Activated CD4-positive, alpha-beta memory T cell treated with anti-CD3 and anti-CD28 coated beads for 36 hours (primary cell): ENCODE measurements around the gene SLC35C1. TPM values are rescaled to one million over a fixed set of nuclear protein-coding genes. Genes with fewer than 3 reads are reported as not detected.

Experiments
- CTCF ChIA-PET: fragments of 350-600 bp; sonication (Branson Sonifier 250); formaldehyde crosslinking; loops from one replicate; lab custom pipeline; 2021; ENCODE audit warnings: antibody characterized with exemption, inconsistent platforms; lab: Charles Lee
- POLR2A ChIA-PET: fragments of 350-600 bp; sonication (Branson Sonifier 250); formaldehyde crosslinking; loops from one replicate; lab custom pipeline; 2021; ENCODE audit warnings: antibody characterized with exemption; lab: Charles Lee
- DNase-seq: peaks from one replicate; pipeline ENCODE4 v3.0.0-alpha.2; 2020
- H3K27ac Mint-ChIP-seq: one replicate; pipeline ENCODE4 v1.8.0; 2021; ENCODE audit warnings: mixed read lengths
- H3K27me3 Mint-ChIP-seq: one replicate; pipeline ENCODE4 v1.8.0; 2021; ENCODE audit warnings: mixed read lengths
- H3K36me3 Mint-ChIP-seq: one replicate; pipeline ENCODE4 v1.8.0; 2021; ENCODE audit warnings: mixed read lengths
- H3K4me1 Mint-ChIP-seq: one replicate; pipeline ENCODE4 v1.8.0; 2021; ENCODE audit warnings: low read depth, mixed read lengths
- H3K4me3 Mint-ChIP-seq: one replicate; pipeline ENCODE4 v1.8.0; 2021; ENCODE audit warnings: mild to moderate bottlenecking, mixed read lengths
- H3K9me3 Mint-ChIP-seq: one replicate; pipeline ENCODE4 v1.8.0; 2021; ENCODE audit warnings: mixed read lengths
- intact Hi-C: fragments of 100-400 bp; cut with micrococcal nuclease; formaldehyde crosslinking; loops from one replicate; pipeline ENCODE4 v1.15.1; 2023
- total RNA-seq, 2 experiments: library from RNA; stranded (reverse); gene quantifications; one replicate each; pipeline ENCODE4 v1.2.3, GENCODE V29; 2021

The SLC35C1 gene
- total RNA-seq, 2 experiments from 2014 or later, result 10.7 to 11.4 TPM

DNA sequence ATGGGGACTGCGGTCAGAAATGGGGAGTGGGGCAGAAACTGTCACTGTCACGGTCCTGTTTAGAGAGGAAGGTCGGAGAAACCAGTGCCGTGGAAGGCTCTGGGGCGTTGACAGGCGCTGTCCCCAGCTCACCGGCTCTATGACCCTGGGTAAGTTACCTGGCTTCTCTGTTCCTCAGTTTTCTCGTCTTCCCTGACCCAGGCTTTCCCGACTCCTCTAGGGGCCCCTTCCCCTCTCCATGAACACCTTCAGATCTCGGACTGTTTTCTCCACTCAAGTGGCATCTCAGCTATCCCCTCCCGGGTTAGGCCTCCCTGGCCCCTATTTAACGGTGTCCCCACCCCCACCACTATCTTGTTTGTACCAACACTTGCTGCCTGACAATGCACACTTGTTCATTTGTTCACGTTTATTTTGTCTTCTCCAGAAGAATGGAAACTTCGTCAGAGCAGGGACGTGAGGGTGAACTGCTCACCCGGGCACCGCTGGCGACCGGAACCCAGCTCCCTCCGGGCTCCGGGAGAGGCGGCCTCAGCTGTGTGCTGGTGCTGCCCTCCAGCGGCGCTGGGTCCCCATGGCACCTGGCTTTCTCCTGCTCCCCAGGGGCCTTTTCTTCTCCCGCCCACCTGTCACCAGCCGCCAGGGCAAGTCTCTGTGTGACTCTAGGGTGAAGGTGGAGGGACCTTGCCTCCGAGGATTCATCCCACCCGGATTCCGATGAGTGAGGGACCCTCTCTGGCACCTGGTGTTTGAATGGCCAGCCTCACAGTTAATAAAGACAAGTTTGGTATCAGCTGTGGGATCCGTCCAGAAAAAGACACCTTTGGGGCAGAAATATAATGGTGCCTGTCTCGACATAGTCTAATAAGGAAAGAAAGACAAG, 33.1 kb upstream of the SLC35C1 start:
- peak; percentile 92 for DNase-seq
- Mint-ChIP-seq H3K4me3 (peak overlapping the region; percentile 86), H3K4me1 (peaks cover 24% of the 10 kb centered on the region), H3K27me3 (no peaks in the 10 kb centered on the region), H3K27ac (peak overlapping the region; percentile 35), H3K9me3 (no peaks in the 10 kb centered on the region), H3K36me3 (no peaks in the 10 kb centered on the region)
- ChIA-PET CTCF (interaction anchor here (0.6 to 5.2 kb wide), 87 partner anchors 9 to 669 kb away, joined by 3 to 78 read pairs (median 4); partner anchors contain the start of genes CHST1, CRY2 and SLC35C1), POLR2A (no interaction called here)
- intact Hi-C loops, result loop anchor here (1.0 to 10.0 kb wide), 8 partner anchors 33 to 837 kb away; partner anchors contain the start of gene SLC35C1

DNA sequence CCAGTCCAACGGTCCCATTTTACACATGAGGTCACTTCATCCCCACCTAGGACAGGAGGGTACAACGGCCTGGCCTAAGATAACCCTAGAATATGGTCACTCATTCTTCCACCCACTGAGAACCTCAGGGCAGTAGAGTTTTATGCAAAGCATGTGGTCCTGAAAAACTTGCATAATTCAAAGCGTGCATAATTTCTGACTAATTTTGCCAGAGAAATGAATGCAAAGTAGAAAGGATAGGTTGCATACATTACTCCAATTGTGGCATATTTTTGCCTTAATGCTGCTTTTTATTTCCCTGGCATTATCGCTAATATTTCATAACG, 32.5 kb upstream of the SLC35C1 start:
- intact Hi-C loops, result loop anchor here (1.0 to 10.0 kb wide), 5 partner anchors 33 to 838 kb away; partner anchors contain the start of gene SLC35C1
- Mint-ChIP-seq H3K27me3 (no peaks in the 10 kb centered on the region), H3K36me3 (no peaks in the 10 kb centered on the region), H3K27ac (no peak overlapping the region), H3K4me1 (peaks cover 24% of the 10 kb centered on the region), H3K9me3 (no peaks in the 10 kb centered on the region), H3K4me3 (no peak overlapping the region)
- POLR2A ChIA-PET, result no interaction called here
- CTCF ChIA-PET, result interaction anchor here (1.0 to 5.2 kb wide), 46 partner anchors 9 to 670 kb away, joined by 3 to 78 read pairs (median 6); partner anchors contain the start of genes CHST1, CRY2 and SLC35C1
- no peak for DNase-seq

DNA sequence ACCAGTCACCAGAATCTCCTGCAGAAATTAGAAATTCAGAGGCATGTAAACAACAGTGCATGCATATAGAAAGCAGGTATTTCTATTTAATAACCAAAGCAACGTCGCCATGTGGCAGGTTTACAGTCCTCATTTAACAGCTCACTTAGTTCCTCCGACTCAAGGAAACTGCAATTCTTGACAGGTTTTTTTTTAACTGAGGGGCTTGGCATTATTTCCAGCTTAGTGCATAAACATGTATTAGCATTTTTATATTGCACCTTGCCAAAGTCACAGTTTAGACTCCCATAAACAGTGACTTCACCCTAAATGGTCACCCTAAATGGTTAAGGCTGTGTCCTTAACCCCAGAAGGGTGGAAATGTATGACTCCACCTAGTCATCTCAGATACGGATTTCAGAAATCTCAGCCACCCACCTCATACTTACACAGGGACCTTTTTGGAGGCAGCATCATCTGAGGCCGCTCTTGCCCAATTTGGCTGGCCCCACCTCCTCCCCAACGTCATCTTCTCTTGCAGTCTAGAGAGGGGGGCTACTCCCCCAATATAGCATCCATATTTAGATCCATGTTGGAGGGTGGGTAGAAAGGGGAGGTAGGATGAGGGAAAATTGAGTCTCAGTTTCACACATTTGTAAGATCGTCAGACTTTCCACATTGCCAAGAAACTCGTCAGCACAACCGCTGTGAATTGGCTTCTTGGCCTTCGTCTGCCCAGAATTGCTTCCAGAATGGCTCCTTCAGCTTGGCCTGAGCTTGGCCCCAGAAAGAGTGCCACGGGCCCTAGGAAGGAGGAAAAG, 31.8 kb upstream of the SLC35C1 start:
- Mint-ChIP-seq H3K27ac (no peak overlapping the region), H3K4me3 (no peak overlapping the region), H3K9me3 (no peaks in the 10 kb centered on the region), H3K4me1 (peaks cover 24% of the 10 kb centered on the region), H3K27me3 (no peaks in the 10 kb centered on the region), H3K36me3 (no peaks in the 10 kb centered on the region)
- intact Hi-C loops, result loop anchor here (1.0 to 10.0 kb wide), 5 partner anchors 32 to 838 kb away; partner anchors contain the start of gene SLC35C1
- DNase-seq, result no peak
- ChIA-PET POLR2A (no interaction called here), CTCF (interaction anchor here (2.7 to 3.3 kb wide), 3 partner anchors 70 to 433 kb away, joined by 25 to 40 read pairs (median 35); no protein-coding TSS in a partner anchor)

DNA sequence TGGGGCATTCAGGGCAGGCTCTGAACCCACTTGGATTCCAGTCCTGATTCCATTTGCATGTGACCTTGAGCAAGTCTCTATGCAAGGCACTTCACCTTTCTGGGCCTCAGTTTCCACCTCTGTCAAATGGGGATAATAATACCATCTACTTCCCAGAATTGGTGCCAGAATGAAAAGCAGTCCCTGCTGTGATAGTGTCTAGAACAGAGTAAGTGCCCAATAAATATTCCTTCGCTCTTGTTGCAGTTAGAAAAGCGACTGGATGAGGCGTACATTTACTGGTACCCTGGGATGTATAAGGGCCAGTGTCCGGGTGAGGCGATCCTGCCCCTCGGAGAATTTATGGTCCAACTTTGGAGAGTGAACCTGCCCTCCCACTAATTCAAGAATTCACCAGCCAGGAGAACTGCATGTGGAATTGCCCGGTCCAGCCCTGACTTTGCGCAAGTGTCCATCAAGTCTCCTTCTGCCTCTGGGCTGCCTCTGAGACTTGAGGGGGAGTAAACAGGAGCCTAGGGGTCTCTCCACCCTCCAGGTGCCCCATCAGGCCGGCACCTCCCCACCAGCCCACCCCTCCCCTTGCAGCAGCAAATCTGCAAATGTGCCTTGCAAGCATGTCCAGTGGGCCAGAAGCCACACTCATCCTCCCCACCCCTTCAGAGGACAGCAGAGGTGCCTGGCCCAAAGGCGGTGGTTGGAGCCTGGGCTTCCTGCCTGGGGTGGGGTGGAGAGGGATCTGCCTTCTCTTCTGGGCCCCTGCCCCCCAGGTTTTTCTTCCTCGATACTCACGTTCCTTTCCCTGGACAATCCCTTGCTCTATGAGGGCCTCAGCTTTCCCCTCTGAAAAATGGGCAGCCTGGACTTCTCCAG, 30.9 kb upstream of the SLC35C1 start:
- Mint-ChIP-seq H3K27me3 (no peaks in the 10 kb centered on the region), H3K9me3 (no peaks in the 10 kb centered on the region), H3K4me1 (peaks cover 24% of the 10 kb centered on the region), H3K27ac (no peak overlapping the region), H3K4me3 (no peak overlapping the region), H3K36me3 (no peaks in the 10 kb centered on the region)
- intact Hi-C loops, result loop anchor here (2.0 to 10.0 kb wide), 4 partner anchors 37 to 839 kb away; no protein-coding TSS in a partner anchor
- DNase-seq, result no peak
- ChIA-PET CTCF (no interaction called here), POLR2A (no interaction called here)

DNA sequence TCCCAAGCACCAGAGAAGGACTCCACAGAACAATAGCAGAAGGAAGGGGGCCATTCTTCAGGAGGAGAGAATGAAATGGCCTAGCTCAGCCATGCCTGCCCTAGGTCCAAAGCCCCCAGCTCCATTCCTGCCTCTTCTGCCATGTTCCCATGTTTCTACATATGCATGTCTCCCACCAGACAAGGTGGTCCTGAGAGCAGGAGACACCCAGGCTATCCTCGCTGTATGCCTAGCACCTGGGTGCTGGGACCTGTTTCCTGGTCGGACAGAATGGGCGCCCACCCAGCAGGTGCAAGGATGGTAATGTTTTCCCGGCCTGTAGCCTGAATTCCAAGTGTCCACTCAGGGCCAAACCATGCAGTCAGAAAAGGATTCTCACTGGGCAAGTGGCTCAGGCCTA, 30.2 kb upstream of the SLC35C1 start:
- H3K4me3 Mint-ChIP-seq, result no peak overlapping the region
- no peaks in the 10 kb centered on the region for H3K27me3 Mint-ChIP-seq
- ChIA-PET POLR2A (no interaction called here), CTCF (no interaction called here)
- no peaks in the 10 kb centered on the region for H3K9me3 Mint-ChIP-seq
- intact Hi-C loops, result loop anchor here (5.0 to 10.0 kb wide), 3 partner anchors 117 to 840 kb away; no protein-coding TSS in a partner anchor
- H3K4me1 Mint-ChIP-seq, result peaks cover 24% of the 10 kb centered on the region
- no peak for DNase-seq
- no peak overlapping the region for H3K27ac Mint-ChIP-seq
- H3K36me3 Mint-ChIP-seq, result no peaks in the 10 kb centered on the region

DNA sequence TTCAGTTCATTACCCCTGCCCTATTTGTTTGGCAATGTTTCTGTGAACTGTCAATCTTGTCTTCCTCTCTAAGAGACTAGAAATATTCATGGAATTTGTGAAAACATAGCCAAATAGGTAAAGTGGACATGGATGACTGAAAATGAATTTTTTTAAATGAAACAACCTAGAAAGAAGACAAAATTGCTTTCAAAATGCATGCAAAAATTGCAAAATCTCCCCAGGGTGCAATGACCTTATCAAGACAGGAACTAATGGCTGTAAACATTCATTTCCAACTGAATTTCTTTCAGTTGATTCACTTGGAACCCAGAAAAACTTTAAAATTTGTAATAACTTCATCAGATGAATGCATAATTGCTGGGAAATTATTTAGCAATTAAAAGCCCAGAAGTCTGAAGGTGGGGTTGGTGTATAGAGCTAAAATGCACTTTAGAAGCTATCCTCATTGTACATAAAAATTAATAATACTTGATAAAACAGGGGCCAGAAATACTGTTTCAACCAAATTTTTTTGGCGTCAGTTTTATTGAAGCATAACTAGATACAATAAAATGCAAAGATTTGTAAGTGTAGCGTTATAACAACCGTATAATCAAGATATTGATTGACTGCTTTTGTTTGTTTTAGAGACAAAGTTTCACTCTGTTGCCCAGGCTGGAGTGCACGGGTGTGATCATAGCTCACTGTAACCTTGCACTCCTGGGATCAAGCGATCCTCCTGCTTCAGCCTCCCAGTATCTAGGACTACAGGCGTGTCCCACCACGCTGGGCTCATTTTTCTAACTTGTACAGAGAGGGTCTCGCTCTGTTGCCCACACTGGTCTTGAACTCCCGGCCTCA, 27.6 kb upstream of the SLC35C1 start:
- Mint-ChIP-seq H3K27ac (no peak overlapping the region), H3K27me3 (peaks cover 5% of the 10 kb centered on the region), H3K4me3 (no peak overlapping the region), H3K9me3 (no peaks in the 10 kb centered on the region), H3K4me1 (peaks cover 11% of the 10 kb centered on the region), H3K36me3 (no peaks in the 10 kb centered on the region)
- DNase-seq, result no peak
- POLR2A ChIA-PET, result no interaction called here
- CTCF ChIA-PET, result no interaction called here
- intact Hi-C loops, result loop anchor here (10.0 kb wide), 1 partner anchor 843 kb away; no protein-coding TSS in a partner anchor

DNA sequence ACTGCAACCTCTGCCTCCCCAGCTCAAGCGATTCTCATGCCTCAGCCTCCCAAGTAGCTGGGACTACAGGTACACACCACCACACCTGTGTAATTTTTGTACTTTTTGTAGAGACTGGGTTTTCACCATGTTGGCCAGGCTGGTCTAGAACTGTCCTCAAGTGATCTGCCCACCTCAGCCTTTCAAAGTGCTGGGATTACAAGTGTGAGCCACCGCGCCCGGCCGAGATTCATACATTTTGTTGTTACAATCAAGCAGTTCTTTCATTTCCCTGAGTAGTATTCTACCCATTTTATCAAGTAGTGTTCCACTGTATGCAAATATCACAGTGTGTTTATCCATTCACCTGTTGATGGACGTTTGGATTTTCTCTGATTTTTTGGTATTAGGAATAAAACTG, 26.6 kb upstream of the SLC35C1 start:
- H3K27ac Mint-ChIP-seq, result no peak overlapping the region
- H3K4me1 Mint-ChIP-seq, result peaks cover 1% of the 10 kb centered on the region
- intact Hi-C loops, result loop anchor here (10.0 kb wide), 1 partner anchor 844 kb away; no protein-coding TSS in a partner anchor
- no peaks in the 10 kb centered on the region for H3K9me3 Mint-ChIP-seq
- DNase-seq, result no peak
- H3K27me3 Mint-ChIP-seq, result peaks cover 5% of the 10 kb centered on the region
- H3K4me3 Mint-ChIP-seq, result no peak overlapping the region
- ChIA-PET CTCF (no interaction called here), POLR2A (no interaction called here)
- no peaks in the 10 kb centered on the region for H3K36me3 Mint-ChIP-seq

DNA sequence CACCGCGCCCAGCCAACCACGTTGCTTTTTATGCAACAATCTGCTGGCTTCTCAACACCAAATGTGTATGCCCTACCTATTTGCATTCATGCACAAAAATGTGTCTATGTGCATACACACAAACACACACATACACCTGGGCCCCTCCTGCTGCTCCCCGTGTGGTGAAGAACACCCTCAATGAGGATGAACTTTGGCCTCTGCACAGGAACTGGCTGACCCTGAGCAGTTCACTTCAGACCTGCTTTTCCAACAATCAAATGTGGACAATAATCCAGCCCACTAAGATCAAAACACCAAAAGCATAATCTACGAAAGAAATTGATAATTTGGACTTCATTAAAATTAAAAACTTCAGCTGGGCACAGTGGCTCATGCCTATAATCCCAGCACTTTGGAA, 25.3 kb upstream of the SLC35C1 start:
- Mint-ChIP-seq H3K27ac (no peak overlapping the region), H3K27me3 (peaks cover 5% of the 10 kb centered on the region), H3K9me3 (no peaks in the 10 kb centered on the region), H3K4me3 (no peak overlapping the region), H3K4me1 (no peaks in the 10 kb centered on the region), H3K36me3 (no peaks in the 10 kb centered on the region)
- DNase-seq, result no peak
- ChIA-PET POLR2A (no interaction called here), CTCF (interaction anchor here (3.5 kb wide), 1 partner anchor 8 kb away, joined by 18 read pairs; no protein-coding TSS in a partner anchor)
- intact Hi-C loops, result loop anchor here (10.0 kb wide), 1 partner anchor 845 kb away; no protein-coding TSS in a partner anchor

DNA sequence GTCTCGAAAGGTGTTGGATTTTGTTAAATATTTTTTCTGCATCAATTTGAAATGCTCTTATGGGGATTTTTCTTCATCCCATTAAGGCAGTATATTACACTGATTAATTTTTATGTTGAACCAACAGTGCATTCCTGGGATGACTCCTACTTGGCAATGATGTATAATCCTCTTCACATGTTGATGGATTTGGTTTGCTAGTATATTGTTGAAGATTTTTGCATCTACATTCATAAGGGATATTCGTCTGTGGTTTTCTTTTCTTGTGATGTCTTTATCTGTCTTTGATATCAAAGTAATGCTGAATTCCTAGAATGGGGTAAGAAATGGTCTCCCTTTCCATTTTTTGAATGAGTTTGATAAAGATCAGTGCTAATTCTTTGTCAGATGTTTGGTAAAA, 18.7 kb upstream of the SLC35C1 start:
- CTCF ChIA-PET, result interaction anchor here (0.9 kb wide), 1 partner anchor 15 kb away, joined by 7 read pairs; no protein-coding TSS in a partner anchor
- DNase-seq, result no peak
- intact Hi-C loops, result no loop called here
- peaks cover 3% of the 10 kb centered on the region for H3K4me1 Mint-ChIP-seq
- peaks cover 7% of the 10 kb centered on the region for H3K27me3 Mint-ChIP-seq
- H3K9me3 Mint-ChIP-seq, result peaks cover 2% of the 10 kb centered on the region
- peaks cover 2% of the 10 kb centered on the region for H3K36me3 Mint-ChIP-seq
- H3K27ac Mint-ChIP-seq, result no peak overlapping the region
- POLR2A ChIA-PET, result no interaction called here
- H3K4me3 Mint-ChIP-seq, result no peak overlapping the region

DNA sequence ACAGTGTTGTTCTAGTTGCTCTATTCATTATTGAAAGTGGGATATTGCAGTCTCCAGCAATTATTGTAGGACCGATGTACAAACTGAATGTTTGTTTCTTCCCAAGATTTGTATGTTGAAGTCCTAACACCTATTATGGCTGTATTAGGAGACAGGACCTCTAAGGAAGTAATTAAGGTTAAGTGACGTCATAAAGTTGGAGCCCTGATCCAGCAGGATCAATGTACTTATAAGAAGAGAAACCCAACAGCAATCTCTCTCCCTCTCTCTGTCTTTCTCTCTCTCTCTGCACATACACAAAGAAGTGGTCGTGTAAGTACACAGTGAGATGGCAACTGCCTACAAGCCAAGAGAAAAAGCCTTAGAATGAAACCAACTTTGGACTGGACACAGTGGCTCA, 16.1 kb upstream of the SLC35C1 start:
- POLR2A ChIA-PET, result no interaction called here
- intact Hi-C loops, result no loop called here
- H3K9me3 Mint-ChIP-seq, result peaks cover 2% of the 10 kb centered on the region
- H3K4me1 Mint-ChIP-seq, result peaks cover 3% of the 10 kb centered on the region
- H3K27ac Mint-ChIP-seq, result no peak overlapping the region
- no peak overlapping the region for H3K4me3 Mint-ChIP-seq
- peaks cover 8% of the 10 kb centered on the region for H3K27me3 Mint-ChIP-seq
- H3K36me3 Mint-ChIP-seq, result peaks cover 2% of the 10 kb centered on the region
- DNase-seq, result no peak
- CTCF ChIA-PET, result no interaction called here
